SK-N-MC (cell line): ENCODE data around the gene GDA.

Experiments used
- EZH2 ChIP-seq: fragments of 200-600 bp; sonication (generic); IDR thresholded peaks from one replicate; pipeline ENCODE4 v1.6.1; 2017; ENCODE audit warnings: antibody characterized with exemption
- POLR2AphosphoS5 ChIP-seq: IDR thresholded peaks from 2 replicates; pipeline ENCODE4 v1.6.1; 2012; ENCODE audit warnings: mild to moderate bottlenecking, low read depth, low read length, borderline replicate concordance

- TF ChIP-seq EZH2 (no peak), POLR2AphosphoS5 (no peak)
These were observed 1.9 kb downstream of the GDA start for GRCh38 chr9:72151104-72151503.
